ENCODE measurements around the gene PURA.

DNA sequence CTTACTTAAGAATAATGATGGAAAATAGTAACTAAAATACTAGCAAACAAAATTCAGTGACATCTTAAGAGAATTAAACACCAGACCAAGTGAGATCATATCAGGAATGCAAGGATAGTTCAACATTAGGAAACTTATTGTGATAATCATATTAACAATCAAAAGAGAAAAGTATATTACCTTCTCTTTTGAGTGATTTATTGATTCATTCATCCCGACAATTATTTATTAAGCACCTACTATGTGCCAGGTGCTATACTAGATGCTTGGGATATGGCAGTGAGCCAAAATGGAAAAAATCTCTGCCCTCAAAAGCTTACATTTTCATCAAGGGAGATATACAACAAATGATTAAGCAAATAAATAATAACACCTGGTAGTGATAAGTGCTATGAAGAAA is 23.7 kb upstream of the PURA start:
- TF ChIP-seq, protein P1, sequence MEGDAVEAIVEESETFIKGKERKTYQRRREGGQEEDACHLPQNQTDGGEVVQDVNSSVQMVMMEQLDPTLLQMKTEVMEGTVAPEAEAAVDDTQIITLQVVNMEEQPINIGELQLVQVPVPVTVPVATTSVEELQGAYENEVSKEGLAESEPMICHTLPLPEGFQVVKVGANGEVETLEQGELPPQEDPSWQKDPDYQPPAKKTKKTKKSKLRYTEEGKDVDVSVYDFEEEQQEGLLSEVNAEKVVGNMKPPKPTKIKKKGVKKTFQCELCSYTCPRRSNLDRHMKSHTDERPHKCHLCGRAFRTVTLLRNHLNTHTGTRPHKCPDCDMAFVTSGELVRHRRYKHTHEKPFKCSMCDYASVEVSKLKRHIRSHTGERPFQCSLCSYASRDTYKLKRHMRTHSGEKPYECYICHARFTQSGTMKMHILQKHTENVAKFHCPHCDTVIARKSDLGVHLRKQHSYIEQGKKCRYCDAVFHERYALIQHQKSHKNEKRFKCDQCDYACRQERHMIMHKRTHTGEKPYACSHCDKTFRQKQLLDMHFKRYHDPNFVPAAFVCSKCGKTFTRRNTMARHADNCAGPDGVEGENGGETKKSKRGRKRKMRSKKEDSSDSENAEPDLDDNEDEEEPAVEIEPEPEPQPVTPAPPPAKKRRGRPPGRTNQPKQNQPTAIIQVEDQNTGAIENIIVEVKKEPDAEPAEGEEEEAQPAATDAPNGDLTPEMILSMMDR (IDR thresholded peaks at IDR 0.05) = no peak
- no peak for TF ChIP-seq POLR2A (IDR thresholded peaks at IDR 0.05)

Measured in thyroid gland (tissue), 4 donors.